GM10847 (cell line): ENCODE results near the gene HAPLN3.

Experiments used
- POLR2A ChIP-seq: IDR thresholded peaks from 2 replicates; pipeline ENCODE4 v1.6.1; 2011; ENCODE audit not compliant: insufficient read length; ENCODE audit errors: extremely low read depth

HAPLN3 gene

DNA sequence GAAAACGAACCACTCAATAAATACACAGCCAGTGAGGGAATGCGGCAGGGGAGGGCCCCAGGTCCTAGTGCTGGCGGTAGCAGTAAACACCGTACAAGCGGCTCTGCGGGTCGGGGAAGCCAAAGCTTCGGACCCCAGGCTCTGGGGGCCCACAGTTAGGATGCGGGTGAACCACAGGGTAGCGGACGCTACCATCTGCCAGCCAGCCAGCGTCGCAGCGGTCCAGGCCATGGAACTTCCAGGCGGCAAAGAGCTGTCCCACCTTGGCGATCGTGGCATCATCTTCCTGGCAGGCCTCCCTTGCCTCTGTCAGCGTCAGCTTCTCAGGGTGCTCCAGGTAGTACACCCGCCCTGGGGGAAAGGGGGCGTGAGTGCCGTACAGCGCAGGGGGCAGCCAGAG lies 17.4 kb downstream of the HAPLN3 start:
- TF ChIP-seq POLR2A = no peak

GRCh38 chr15:88877415-88877814 lies 17.9 kb downstream of the HAPLN3 start:
- TF ChIP-seq POLR2A = no peak

GRCh38 chr15:88876573-88876972 lies 18.8 kb downstream of the HAPLN3 start:
- TF ChIP-seq POLR2A = no peak

DNA sequence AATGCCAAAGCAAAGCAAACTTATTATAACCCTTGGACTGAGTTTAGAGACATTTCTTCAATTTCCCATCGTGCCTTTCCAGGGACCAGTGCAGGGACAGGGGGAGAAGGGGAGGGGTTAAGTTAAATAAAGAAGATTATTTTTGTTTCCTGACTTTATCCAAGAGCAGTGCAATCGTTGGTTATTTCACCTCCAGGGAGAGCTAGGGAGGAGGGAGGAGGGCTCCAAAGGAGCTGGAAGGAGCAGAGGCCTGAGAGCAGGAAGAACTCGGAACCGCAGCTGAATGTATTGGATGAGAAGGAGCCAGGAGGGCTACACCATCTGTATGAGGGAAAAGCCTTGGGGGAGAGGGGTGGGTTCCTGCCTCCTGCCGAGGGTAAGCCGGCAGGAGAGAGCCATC lies 20.7 kb downstream of the HAPLN3 start:
- TF ChIP-seq POLR2A = no peak

DNA sequence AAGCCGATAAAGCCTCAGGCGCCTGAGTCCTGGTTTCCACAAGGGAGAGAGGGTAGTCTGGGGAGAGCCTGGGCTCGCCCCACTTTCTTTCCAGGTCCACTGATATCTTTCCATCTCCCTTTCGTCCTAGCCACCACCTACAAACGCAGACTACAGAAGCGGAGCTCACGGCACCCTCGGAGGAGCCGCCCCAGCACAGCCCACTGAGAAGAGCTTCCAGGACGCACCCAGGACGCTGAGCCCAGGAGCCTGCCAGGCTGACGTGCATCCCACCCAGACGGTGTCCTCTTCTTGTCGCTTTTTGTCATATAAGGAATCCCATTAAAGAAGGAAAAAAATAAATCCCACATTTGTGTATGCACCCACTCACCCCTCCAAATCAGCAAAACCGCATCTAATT lies 21.1 kb downstream of the HAPLN3 start:
- TF ChIP-seq POLR2A = no peak

GRCh38 chr15:88873786-88874185 lies 21.6 kb downstream of the HAPLN3 start:
- no peak for TF ChIP-seq POLR2A

DNA sequence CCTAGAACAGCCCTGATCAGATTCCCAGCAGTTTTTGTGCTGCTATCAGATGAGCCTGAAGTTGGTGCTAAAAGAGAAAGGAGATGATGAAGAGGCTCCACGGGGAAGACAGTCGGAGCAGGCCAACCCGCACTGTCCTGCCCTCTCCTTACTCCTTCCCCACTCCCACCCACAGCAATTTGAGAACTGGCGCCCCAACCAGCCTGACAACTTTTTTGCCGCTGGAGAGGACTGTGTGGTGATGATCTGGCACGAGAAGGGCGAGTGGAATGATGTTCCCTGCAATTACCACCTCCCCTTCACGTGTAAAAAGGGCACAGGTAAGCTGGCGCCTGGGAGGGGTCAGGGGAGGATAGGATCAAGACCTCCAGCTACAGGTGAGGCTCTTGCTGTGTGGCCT lies 22.6 kb downstream of the HAPLN3 start:
- TF ChIP-seq POLR2A = no peak

GRCh38 chr15:88872106-88872505 lies 23.2 kb downstream of the HAPLN3 start:
- TF ChIP-seq POLR2A = no peak

GRCh38 chr15:88871313-88871712 lies 24.0 kb downstream of the HAPLN3 start:
- TF ChIP-seq POLR2A = no peak

DNA sequence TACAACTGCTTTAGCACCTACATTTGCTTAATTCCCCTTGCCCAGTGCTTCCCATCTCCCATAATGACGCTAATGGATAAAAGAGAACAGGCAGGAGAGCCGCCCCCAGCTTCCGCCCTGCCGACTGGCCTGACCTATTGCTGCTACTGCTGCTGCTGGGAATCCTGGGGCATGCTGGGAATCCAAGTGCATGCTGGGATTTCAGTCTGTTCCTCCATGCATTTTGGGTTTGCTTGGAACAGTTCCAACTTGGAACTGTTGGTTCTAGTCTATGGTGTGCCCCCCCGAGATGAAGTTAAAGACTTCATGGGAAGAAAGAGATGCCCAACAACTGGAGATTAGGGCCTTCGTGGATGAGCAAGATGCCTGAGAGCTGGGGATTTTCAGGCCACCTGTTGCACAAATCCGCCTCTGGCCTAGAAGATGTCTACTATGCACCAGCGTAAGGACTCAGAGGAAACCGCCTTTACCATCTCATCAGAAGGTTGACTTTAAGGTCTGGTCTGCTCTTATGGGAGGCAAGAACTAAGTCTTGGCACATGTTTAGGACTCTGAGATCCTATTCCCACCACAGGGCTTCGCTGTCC lies 29.0 kb downstream of the HAPLN3 start:
- no peak for TF ChIP-seq POLR2A

DNA sequence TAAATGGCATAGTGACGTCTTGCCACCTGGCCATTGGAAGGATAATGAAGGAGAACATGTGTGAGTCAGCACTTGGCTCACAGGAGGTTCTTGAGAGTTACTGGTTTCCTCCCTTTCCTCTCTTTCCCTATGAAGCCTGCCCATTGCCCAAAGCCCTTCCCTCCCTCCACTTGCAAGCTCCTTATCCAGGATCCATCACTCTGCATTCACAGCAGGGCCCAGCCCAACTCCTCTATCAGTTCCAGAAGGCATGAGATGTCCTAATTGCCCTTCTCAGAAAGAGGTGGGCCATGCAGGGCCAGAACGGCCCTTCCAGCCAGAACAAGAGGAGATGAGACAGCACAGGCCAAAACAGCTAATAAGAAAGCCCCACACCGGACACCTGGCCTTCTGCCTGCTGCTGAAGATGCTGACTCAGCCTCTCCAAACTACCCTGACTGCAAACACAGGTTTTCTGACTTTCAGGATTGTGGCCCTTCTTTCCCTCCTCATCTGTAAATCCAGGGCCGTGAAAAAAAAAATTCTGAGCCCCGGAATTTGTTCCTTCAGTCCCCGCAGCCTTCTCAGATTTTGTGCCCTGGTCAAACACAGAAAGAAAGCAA lies 29.7 kb downstream of the HAPLN3 start:
- no peak for TF ChIP-seq POLR2A

DNA sequence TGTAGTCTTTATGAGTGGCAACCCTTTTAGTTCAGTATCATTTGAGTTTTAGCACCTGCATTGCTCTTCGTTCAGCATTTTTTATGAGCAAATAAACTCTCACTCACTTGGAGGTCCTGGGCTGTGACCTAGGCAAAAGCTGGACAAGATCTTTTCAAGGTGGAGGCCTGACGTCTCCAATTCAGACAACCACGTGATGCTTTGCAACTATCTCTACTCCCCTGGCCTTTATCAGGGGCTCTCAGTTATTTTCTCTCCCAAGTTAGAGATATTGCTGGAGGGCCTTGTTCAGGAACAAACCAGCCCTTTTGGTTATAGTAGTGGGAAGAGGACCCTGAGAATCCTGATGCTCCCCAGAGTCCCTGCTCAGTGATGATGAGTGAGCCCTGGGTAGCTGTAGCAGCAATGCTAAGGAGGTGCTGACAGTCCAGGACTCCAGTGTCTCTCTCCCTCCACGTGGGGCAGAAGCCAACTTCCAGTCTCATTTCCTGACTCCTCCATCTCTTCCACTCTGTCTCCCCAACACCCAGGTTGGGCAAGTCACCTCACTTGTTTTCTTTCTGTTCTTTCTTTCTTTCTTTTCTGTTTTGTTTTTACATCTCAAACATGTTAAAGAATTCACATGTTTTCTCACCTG lies 30.4 kb downstream of the HAPLN3 start:
- TF ChIP-seq POLR2A = no peak

DNA sequence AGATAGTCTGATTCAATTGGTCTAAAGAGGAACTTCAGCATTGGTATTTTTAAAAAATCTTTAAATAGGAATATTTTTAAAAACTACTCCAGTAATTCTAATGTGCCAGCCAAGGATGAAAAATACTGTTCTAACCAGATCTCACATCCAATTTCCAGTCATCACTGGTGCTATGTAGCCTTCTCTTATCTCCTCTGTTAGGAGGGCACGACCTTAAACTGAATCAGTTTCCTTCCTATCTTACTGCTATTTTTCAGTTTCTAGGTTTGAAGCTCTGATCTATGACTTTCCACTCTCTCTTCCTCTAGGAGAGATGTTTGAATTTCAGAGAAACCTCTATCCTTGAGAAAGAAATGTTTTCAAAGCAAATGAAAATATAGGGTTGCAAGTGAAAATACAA lies 31.9 kb downstream of the HAPLN3 start:
- no peak for TF ChIP-seq POLR2A

GRCh38 chr15:88860212-88860611 lies 35.1 kb downstream of the HAPLN3 start:
- TF ChIP-seq POLR2A = no peak

- no peak for TF ChIP-seq POLR2A
Measured at GRCh38 chr15:88859550-88859949, 35.8 kb downstream of the HAPLN3 start.

GRCh38 chr15:88858934-88859333 lies 36.4 kb downstream of the HAPLN3 start:
- TF ChIP-seq POLR2A = no peak

- TF ChIP-seq POLR2A = no peak
Measured at GRCh38 chr15:88852476-88852875, 42.9 kb downstream of the HAPLN3 start.
